Psoas muscle (tissue), 8 donors: ENCODE data around the gene MBD4. TPM values are rescaled to one million over a fixed set of nuclear protein-coding genes. Genes with fewer than 3 reads are reported as not detected.

Source experiments
- ATAC-seq, 4 donors: fragments of 200-7000 bp; cut with Tn5 transposase; one replicate each; pipeline ENCODE4 v1.9.1; 2020; ENCODE audit warnings: moderate library complexity in 3 of 4, mild to moderate bottlenecking in 2 of 4
- DNase-seq, 2 donors: peaks; one replicate each; pipeline ENCODE4 v3.0.0-alpha.2; 2020
- H3K27ac ChIP-seq: fragments of 200-600 bp; one replicate; pipeline ENCODE4 v1.8.0; 2022
- H3K27me3 ChIP-seq, 3 donors: fragments of 200-600 bp in 1 of 3; one replicate each; pipeline versions ENCODE4 v1.6.1 to v1.8.0; 2013 to 2022; ENCODE audit warnings: low read length in 2 of 3, mild to moderate bottlenecking in 2 of 3, moderate library complexity in 1 of 3; ENCODE audit not compliant: insufficient read depth in 3 of 3
- H3K36me3 ChIP-seq, 2 donors: fragments of 200-600 bp in 1 of 2; one replicate each; pipeline versions ENCODE4 v1.6.1 to v1.8.0; 2013 to 2022; ENCODE audit warnings: low read depth in 1 of 2, mild to moderate bottlenecking in 1 of 2, moderate library complexity in 1 of 2; ENCODE audit not compliant: insufficient read depth in 1 of 2
- H3K4me1 ChIP-seq: fragments of 200-600 bp; one replicate; pipeline ENCODE4 v1.8.0; 2022
- H3K4me3 ChIP-seq: fragments of 200-600 bp; one replicate; pipeline ENCODE4 v1.8.0; 2022; ENCODE audit warnings: mild to moderate bottlenecking
- H3K9me3 ChIP-seq: fragments of 200-600 bp; one replicate; pipeline ENCODE4 v1.8.0; 2022
- WGBS, 3 donors: extraction: QIAGEN DNeasy Blood & Tissue Kit; methylation state at CpG; one replicate each; pipeline versions ENCODE4 v1.1.6 to v1.1.7; 2013; 5-methylcytosine and 5-hydroxymethylcytosine counted together
- intact Hi-C, 2 donors: fragments of 100-400 bp; cut with DNase I; formaldehyde crosslinking; loops; one replicate each; pipeline versions ENCODE4 v1.11.0 to v1.14.2; 2022
- polyA plus RNA-seq, 3 donors: library from polyadenylated mRNA; stranded (reverse); fragments of 200-250 nt; gene quantifications; one replicate each; pipeline ENCODE4 v1.2.3, GENCODE V29; 2013
- total RNA-seq, 4 donors: library from RNA; stranded (reverse); fragmentation: NEBNext Ultra II Directional in 2 of 4; extraction: Animal tissue kit (Norgen Biotek cat#: 25700) in 2 of 4; gene quantifications; one replicate each; pipeline versions ENCODE4 v1.2.1 to v1.2.4, GENCODE V29; 2021 to 2023
- TF ChIP-seq, protein P1 (sequence below): fragments of 200-600 bp; IDR thresholded peaks from one replicate; pipeline ENCODE4 v1.8.0; 2022; ENCODE audit warnings: antibody characterized with exemption
- donor health status: healthy with polysubstance abuse.
- donor health status: DM: no; HTN: no; CAD: no; lungs with moderate emphysema.
- donor health status: Bipolar disorder and iron deficiency.
- donor health status: healthy.
- donor health status: DM: yes; HTN: yes; CAD: no.
- donor health status: DM: no; HTN: no; CAD: no.
- donor health status: DM: no; HTN: no; CAD: no.
- donor health status: DM: yes; HTN: yes; CAD: no.

MBD4 gene
- total and polyA plus RNA-seq, 7 donors = 16.0 to 30.4 (median 19.1) TPM

DNA sequence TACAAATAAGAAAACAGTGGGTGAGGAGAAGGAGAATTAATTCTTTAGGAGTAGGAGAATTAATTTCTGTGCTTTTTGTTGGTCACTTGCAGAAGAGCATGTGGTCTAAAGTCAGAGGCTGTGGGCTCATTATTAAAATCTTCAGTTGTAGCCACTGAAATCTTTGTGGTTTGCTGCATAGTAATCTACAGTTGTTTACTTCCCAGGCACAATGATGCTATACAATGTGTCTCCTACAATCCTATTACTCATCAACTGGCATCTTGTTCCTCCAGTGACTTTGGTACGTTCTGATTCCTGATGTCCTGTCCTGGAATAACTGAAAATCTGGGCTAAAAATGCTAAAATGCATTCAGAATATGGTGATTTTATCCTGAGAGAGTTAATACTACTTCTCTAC lies 21.3 kb upstream of the MBD4 start:
- WGBS, 3 donors = 86 to 95% (median 95%) methylated on average over 1 of the region's 1 CpG
- intact Hi-C loops = no loop called here
- H3K36me3 ChIP-seq = no peaks in the 10 kb centered on the region
- DNase-seq = no peak
- no peaks in the 10 kb centered on the region for H3K27me3 ChIP-seq
- TF ChIP-seq, protein P1, sequence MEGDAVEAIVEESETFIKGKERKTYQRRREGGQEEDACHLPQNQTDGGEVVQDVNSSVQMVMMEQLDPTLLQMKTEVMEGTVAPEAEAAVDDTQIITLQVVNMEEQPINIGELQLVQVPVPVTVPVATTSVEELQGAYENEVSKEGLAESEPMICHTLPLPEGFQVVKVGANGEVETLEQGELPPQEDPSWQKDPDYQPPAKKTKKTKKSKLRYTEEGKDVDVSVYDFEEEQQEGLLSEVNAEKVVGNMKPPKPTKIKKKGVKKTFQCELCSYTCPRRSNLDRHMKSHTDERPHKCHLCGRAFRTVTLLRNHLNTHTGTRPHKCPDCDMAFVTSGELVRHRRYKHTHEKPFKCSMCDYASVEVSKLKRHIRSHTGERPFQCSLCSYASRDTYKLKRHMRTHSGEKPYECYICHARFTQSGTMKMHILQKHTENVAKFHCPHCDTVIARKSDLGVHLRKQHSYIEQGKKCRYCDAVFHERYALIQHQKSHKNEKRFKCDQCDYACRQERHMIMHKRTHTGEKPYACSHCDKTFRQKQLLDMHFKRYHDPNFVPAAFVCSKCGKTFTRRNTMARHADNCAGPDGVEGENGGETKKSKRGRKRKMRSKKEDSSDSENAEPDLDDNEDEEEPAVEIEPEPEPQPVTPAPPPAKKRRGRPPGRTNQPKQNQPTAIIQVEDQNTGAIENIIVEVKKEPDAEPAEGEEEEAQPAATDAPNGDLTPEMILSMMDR = no peak
- no peak overlapping the region for H3K27ac ChIP-seq
- H3K4me3 ChIP-seq = no peak overlapping the region
- H3K9me3 ChIP-seq = no peaks in the 10 kb centered on the region
- H3K4me1 ChIP-seq = no peaks in the 10 kb centered on the region
- ATAC-seq = no peak

DNA sequence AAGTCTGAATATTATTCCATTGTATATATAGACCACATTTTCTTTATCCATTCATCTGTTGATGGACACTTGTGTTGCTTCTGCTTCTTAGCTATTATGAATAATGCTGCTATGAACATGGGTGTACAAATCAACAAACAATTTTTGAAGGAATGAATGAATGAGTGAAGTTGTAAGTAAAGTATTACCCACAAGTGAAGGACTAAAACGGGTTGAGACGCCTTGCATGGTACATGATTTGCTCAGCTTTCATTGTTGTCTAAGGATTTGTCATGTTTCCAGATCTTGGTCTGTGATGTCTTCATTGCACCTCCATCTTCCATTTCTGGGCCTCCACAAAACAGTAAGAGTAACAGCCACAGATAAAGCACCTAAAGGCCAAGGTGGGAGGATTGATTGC lies 20.8 kb upstream of the MBD4 start:
- H3K4me1 ChIP-seq = no peaks in the 10 kb centered on the region
- TF ChIP-seq, protein P1 = no peak
- ATAC-seq (no peak), DNase-seq (no peak)
- 91 to 100% (median 97%) methylated on average over 2 of the region's 2 CpGs for WGBS, 3 donors
- H3K36me3 ChIP-seq = no peaks in the 10 kb centered on the region
- intact Hi-C loops = no loop called here
- H3K9me3 ChIP-seq = no peaks in the 10 kb centered on the region
- no peak overlapping the region for H3K27ac ChIP-seq
- H3K4me3 ChIP-seq = no peak overlapping the region
- H3K27me3 ChIP-seq = no peaks in the 10 kb centered on the region

DNA sequence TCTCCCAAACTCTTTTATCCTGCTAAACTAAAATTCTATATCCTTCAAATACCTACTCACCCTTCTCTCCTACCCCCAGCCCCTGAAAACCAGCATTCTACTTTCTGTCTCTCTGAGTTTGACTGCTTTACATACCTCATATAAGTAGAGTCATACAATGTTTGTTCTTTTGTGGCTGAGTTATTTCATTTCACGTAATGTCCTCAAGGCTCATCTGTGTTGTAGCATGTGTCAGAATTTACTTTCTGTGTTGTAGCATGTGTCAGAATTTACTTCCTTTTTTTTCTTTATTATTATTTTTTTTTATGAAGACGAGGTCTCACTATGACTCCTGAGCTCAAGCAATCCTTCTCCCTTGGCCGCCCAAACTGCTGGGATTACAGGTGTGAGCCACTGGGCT lies 20.4 kb upstream of the MBD4 start:
- 94 to 95% (median 95%) methylated on average over 3 of the region's 3 CpGs for WGBS, 3 donors
- ATAC-seq = no peak
- intact Hi-C loops = no loop called here
- Histone ChIP-seq H3K9me3 (no peaks in the 10 kb centered on the region), H3K27ac (no peak overlapping the region), H3K27me3 (no peaks in the 10 kb centered on the region), H3K36me3 (peaks cover 0 to 2% of the 10 kb centered on the region in 2 donors), H3K4me3 (no peak overlapping the region), H3K4me1 (no peaks in the 10 kb centered on the region)
- TF ChIP-seq, protein P1 = no peak
- DNase-seq = no peak

DNA sequence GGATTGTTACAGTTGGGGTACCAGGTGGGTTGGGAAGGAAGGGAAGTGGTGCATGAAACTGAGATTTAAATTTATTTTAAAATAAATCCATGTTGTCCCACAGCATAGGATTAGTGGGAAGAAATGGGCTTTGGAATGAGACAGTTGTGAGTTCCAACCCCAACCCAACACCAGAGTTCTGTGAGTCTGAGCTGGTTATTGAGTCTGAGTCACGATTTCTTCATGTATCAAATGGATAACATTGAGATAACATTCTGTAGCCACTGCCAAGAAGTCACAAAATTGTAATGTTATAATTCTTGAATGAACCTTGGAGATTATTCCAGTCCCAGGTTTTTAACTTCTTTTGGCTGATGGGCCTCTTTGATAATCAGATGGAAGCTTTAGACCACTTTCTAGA lies 14.0 kb upstream of the MBD4 start:
- 90 to 95% (median 91%) methylated on average over 1 of the region's 1 CpG for WGBS, 3 donors
- TF ChIP-seq, protein P1 = no peak
- Histone ChIP-seq H3K4me1 (peaks cover 5% of the 10 kb centered on the region), H3K27ac (no peak overlapping the region), H3K4me3 (no peak overlapping the region), H3K27me3 (no peaks in the 10 kb centered on the region), H3K9me3 (no peaks in the 10 kb centered on the region), H3K36me3 (peaks cover 0 to 13% of the 10 kb centered on the region in 2 donors)
- intact Hi-C loops = no loop called here
- DNase-seq (no peak), ATAC-seq (no peak)
